Mucosa of descending colon (tissue), 3 donors: ENCODE data around the gene TSPY9. TPM values are rescaled to one million over a fixed set of nuclear protein-coding genes. Genes with fewer than 3 reads are reported as not detected.
"Not testable (repeated sequence)": the region's sequence is repeated elsewhere in the genome, so short reads cannot be mapped to it uniquely, and the experiment has no call there.

Experiments used
- ATAC-seq: fragments of 200-7000 bp; cut with Tn5 transposase; one replicate; pipeline ENCODE4 v1.9.1; 2020; ENCODE audit warnings: mild to moderate bottlenecking, moderate library complexity
- DNase-seq, 3 donors: peaks; one replicate each; pipeline ENCODE4 v3.0.0-alpha.2; 2020
- H3K36me3 ChIP-seq: fragments of 200-600 bp; one replicate; pipeline ENCODE4 v1.8.0; 2021; ENCODE audit warnings: low read depth, mild to moderate bottlenecking
- H3K4me1 ChIP-seq: fragments of 200-600 bp; one replicate; pipeline ENCODE4 v1.8.0; 2021; ENCODE audit warnings: low read depth, mild to moderate bottlenecking
- H3K4me3 ChIP-seq: fragments of 200-600 bp; one replicate; pipeline ENCODE4 v1.8.0; 2021; ENCODE audit warnings: mild to moderate bottlenecking
- H3K9me3 ChIP-seq: fragments of 200-600 bp; one replicate; pipeline ENCODE4 v1.8.0; 2021; ENCODE audit warnings: mild to moderate bottlenecking
- intact Hi-C, 2 donors: fragments of 100-400 bp; cut with DNase I in 1 of 2; cut with micrococcal nuclease in 1 of 2; formaldehyde crosslinking; loops; one replicate each; pipeline versions ENCODE4 v1.11.0 to v1.11.1; 2022; cut with DNase I, micrococcal nuclease
- long read RNA-seq, 2 donors: library from polyadenylated mRNA; unstranded; transcript quantifications; one replicate each; pipeline ENCODE4 v2.0.0, GENCODE V29; 2019 to 2021
- total RNA-seq, 3 donors: library from RNA; stranded (reverse); fragmentation: NEBNext Ultra II Directional in 2 of 3; extraction: Animal tissue kit (Norgen Biotek cat#: 25700) in 2 of 3; gene quantifications; one replicate each; pipeline versions ENCODE4 v1.2.1 to v1.2.4, GENCODE V29; 2021 to 2023
- donor health status: DM: no; HTN: no; CAD: no; lungs with moderate emphysema.
- donor health status: DM: no; HTN: no; CAD: no.
- donor health status: DM: no; HTN: yes; CAD: no.

The TSPY9 gene, protein sequence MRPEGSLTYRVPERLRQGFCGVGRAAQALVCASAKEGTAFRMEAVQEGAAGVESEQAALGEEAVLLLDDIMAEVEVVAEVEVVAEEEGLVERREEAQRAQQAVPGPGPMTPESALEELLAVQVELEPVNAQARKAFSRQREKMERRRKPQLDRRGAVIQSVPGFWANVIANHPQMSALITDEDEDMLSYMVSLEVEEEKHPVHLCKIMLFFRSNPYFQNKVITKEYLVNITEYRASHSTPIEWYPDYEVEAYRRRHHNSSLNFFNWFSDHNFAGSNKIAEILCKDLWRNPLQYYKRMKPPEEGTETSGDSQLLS
- not detected for total RNA-seq
- long read RNA-seq, donor 1: 0 reads
- long read RNA-seq, donor 2: 0 reads

DNA sequence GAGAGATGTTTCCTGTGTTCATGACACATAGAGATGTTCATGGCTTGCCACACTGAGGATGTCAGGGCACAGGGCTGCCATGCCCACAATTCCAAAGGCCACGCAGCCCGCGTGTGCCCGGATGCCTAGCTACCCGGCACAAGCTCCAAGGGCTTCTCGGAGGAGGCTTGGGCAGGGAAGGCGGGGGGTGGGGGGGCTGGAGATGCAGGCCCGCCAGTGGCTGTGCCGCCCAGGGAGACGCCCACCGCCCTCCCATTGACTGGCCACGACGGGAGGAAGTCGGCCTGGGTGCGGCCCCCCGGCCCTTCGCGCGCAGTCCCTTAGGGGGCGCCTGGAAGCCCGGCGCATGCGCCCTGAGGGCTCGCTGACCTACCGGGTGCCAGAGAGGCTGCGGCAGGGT, at the start of gene TSPY9:
Gene TSPY9 (plus strand): TSS at position 301 of the 400 bp plus-strand sequence. CDS start 46 bp downstream, at position 347.
- DNase-seq, H3K9me3 ChIP-seq, H3K36me3 ChIP-seq, intact Hi-C loops, ATAC-seq, H3K4me1 ChIP-seq, H3K4me3 ChIP-seq: not testable (repeated sequence)

DNA sequence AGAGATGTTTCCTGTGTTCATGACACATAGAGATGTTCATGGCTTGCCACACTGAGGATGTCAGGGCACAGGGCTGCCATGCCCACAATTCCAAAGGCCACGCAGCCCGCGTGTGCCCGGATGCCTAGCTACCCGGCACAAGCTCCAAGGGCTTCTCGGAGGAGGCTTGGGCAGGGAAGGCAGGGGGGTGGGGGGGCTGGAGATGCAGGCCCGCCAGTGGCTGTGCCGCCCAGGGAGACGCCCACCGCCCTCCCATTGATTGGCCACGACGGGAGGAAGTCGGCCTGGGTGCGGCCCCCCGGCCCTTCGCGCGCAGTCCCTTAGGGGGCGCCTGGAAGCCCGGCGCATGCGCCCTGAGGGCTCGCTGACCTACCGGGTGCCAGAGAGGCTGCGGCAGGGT, 20.4 kb upstream of the TSPY9 start, which contains the start of gene TSPY1:
Gene TSPY1 (plus strand): TSS at position 301 of the 400 bp plus-strand sequence. CDS start 46 bp downstream, at position 347.
- H3K9me3 ChIP-seq, H3K4me3 ChIP-seq, H3K4me1 ChIP-seq, ATAC-seq, H3K36me3 ChIP-seq, DNase-seq, intact Hi-C loops: not testable (repeated sequence)

DNA sequence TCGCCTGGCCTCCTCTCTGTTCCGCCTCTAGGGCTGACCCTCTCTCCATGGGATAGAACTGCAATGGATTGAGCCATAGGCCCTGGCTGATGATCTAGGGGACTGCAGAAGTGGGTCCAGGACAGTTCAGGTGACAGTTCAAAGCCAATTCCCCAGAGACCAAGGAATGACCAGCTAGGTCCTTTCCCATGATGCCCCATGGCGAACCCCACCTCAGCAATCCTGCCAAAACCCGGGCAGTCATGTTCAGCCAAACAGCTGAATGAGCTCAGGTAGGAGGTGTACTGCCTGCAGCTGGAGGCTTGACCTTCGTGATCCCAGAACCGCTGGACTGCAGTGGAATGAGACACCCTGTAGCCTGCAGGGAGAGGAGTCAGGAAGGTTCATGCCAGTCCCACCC, 17.3 kb downstream of the TSPY9 start:
- ATAC-seq, H3K4me1 ChIP-seq, H3K4me3 ChIP-seq, H3K9me3 ChIP-seq, intact Hi-C loops, H3K36me3 ChIP-seq: not testable (repeated sequence)
- peak in 1 of 3 donors; percentile 10 for DNase-seq

DNA sequence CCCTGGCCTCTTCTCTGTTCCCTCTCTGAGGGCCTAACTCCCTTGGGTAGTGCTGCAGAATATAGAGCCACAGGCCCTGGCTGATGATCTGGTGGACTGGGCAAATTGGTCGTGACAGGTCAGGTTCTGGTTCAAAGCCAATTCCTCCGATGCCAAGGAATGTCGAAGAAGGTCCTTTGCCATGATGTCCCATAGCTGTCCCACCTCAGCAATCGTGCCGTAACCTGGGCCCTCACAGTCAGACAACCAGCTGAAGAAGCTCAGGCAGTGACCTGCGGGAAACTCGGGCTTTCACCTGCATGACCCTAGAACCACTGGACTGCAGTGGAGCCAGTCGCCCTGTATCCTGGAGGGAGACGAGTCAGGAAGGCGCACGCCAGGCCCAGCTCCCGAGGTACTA, 29.2 kb downstream of the TSPY9 start:
- H3K4me1 ChIP-seq, intact Hi-C loops, H3K4me3 ChIP-seq, H3K9me3 ChIP-seq, ATAC-seq, H3K36me3 ChIP-seq: not testable (repeated sequence)
- DNase-seq: peak in 1 of 3 donors; percentile 4

DNA sequence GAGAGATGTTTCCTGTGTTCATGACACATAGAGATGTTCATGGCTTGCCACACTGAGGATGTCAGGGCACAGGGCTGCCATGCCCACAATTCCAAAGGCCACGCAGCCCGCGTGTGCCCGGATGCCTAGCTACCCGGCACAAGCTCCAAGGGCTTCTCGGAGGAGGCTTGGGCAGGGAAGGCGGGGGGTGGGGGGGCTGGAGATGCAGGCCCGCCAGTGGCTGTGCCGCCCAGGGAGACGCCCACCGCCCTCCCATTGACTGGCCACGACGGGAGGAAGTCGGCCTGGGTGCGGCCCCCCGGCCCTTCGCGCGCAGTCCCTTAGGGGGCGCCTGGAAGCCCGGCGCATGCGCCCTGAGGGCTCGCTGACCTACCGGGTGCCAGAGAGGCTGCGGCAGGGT, 40.5 kb downstream of the TSPY9 start, which contains the start of gene TSPY10:
Gene TSPY10 (plus strand): TSS at position 301 of the 400 bp plus-strand sequence. CDS start 46 bp downstream, at position 347.
- H3K4me3 ChIP-seq, H3K4me1 ChIP-seq, H3K9me3 ChIP-seq, ATAC-seq, intact Hi-C loops, H3K36me3 ChIP-seq, DNase-seq: not testable (repeated sequence)

Other genes starting within 250 kb of the TSPY9 start
- gene TSPY4, start 149.8 kb upstream of the TSPY9 start, total RNA-seq: not detected
- not detected for gene TSPY8, start 129.5 kb upstream of the TSPY9 start, total RNA-seq
- not detected for gene TSPY3, start 88.8 kb upstream of the TSPY9 start, total RNA-seq
- gene TSPY1, start 20.3 kb upstream of the TSPY9 start, total RNA-seq: not detected
- not detected for gene TSPY10, start 40.6 kb downstream of the TSPY9 start, total RNA-seq